Right lobe of liver (tissue), 6 donors: ENCODE measurements around the gene TMC6. TPM values are rescaled to one million over a fixed set of nuclear protein-coding genes. Genes with fewer than 3 reads are reported as not detected.
A peak's percentile ranks its signal among the peaks of the same experiment; 100 is the strongest.
"Not testable (repeated sequence)": the region's sequence is repeated elsewhere in the genome, so short reads cannot be mapped to it uniquely, and the experiment has no call there.

Source experiments
- ATAC-seq, 4 donors: fragments of 200-7000 bp; cut with Tn5 transposase; one replicate each; pipeline ENCODE4 v1.9.1; 2020; ENCODE audit warnings: mild to moderate bottlenecking in 4 of 4, moderate library complexity in 4 of 4
- DNase-seq, 3 donors: peaks; one replicate each; pipeline ENCODE4 v3.0.0-alpha.2; 2020
- H3K27ac ChIP-seq, 3 donors: fragments of 200-600 bp; one replicate each; pipeline ENCODE4 v1.8.0; 2022
- H3K27me3 ChIP-seq, 2 donors: fragments of 200-600 bp; one replicate each; pipeline ENCODE4 v1.8.0; 2022
- H3K36me3 ChIP-seq, 4 donors: fragments of 200-600 bp; sonication (generic) in 1 of 4; one replicate each; pipeline versions ENCODE4 v1.5.1 to v1.8.0; 2017 to 2022; ENCODE audit warnings: control low read depth in 1 of 4
- H3K4me1 ChIP-seq, 4 donors: fragments of 200-600 bp; sonication (generic) in 1 of 4; one replicate each; pipeline versions ENCODE4 v1.5.1 to v1.8.0; 2017 to 2022; ENCODE audit warnings: control low read depth in 1 of 4
- H3K4me3 ChIP-seq, 3 donors: fragments of 200-600 bp; one replicate each; pipeline ENCODE4 v1.8.0; 2022
- H3K9me3 ChIP-seq, 4 donors: fragments of 200-600 bp; sonication (generic) in 1 of 4; one replicate each; pipeline versions ENCODE4 v1.5.1 to v1.8.0; 2017 to 2022; ENCODE audit warnings: control low read depth in 1 of 4
- CTCF ChIP-seq, 4 donors: fragments of 200-600 bp in 3 of 4; fragments of 450-650 bp in 1 of 4; IDR thresholded peaks; one replicate each; pipeline versions ENCODE4 v1.5.1 to v1.8.0; 2016 to 2022; ENCODE audit warnings: antibody characterized with exemption in 4 of 4, mild to moderate bottlenecking in 2 of 4
- POLR2A ChIP-seq: fragments of 450-650 bp; IDR thresholded peaks from one replicate; pipeline ENCODE4 v1.6.1; 2017; ENCODE audit warnings: antibody characterized with exemption, mild to moderate bottlenecking
- WGBS: methylation state at CpG from one replicate; pipeline ENCODE4 v1.1.6; 2018; ENCODE audit warnings: low coverage, low lambda C conversion rate; ENCODE audit not compliant: insufficient coverage; ENCODE audit errors: missing lambda C conversion rate; 5-methylcytosine and 5-hydroxymethylcytosine counted together
- intact Hi-C, 2 donors: fragments of 100-400 bp; cut with DNase I; formaldehyde crosslinking; loops; one replicate each; pipeline versions ENCODE4 v1.11.2 to v1.14.1; 2022
- total RNA-seq, 6 experiments: library from RNA; depleted of rRNA in 2 of 6; stranded (reverse); fragments of >200 nt in 2 of 6; fragmentation: NEBNext Ultra II Directional in 3 of 6; extraction: Animal tissue kit (Norgen Biotek cat#: 25700) in 3 of 6; gene quantifications; one replicate each; pipeline versions ENCODE4 v1.1.0 to v1.2.4, GENCODE V29; 2016 to 2023
- donor health status: DM: no; HTN: yes; CAD: no.
- donor health status: DM: no; HTN: no; CAD: no.
- donor health status: DM: no; HTN: no; CAD: no.
- donor health status: DM: no; HTN: yes; CAD: no.
- donor health status: DM: no; HTN: yes; CAD: no.

Gene TMC6
- total RNA-seq, 6 experiments from 2014 or later = 10.9 to 24.7 (median 15.7) TPM

GRCh38 chr17:78117027-78117981, 11.3 kb downstream of the TMC6 start:
- peak; percentile 31 to 37 (median 34) for TF ChIP-seq CTCF (IDR thresholded peaks at IDR 0.05)
- TF ChIP-seq POLR2A = no peak
- peak; percentile 31 to 51 (median 51) for DNase-seq
- no peaks in the 10 kb centered on the region for H3K27me3 ChIP-seq
- no peak overlapping the region for H3K4me3 ChIP-seq
- no peak overlapping the region for H3K27ac ChIP-seq
- H3K4me1 ChIP-seq = no peaks in the 10 kb centered on the region
- no CpG with 5 or more reads among the region's 41 CpGs for WGBS
- H3K36me3 ChIP-seq = peaks cover 0 to 2% (median 0%) of the 10 kb centered on the region in 4 donors
- ATAC-seq = peak; percentile 15 to 36 (median 24)
- intact Hi-C loops = loop anchor here (5.0 to 10.0 kb wide), 2 partner anchors 127 to 130 kb away; no protein-coding TSS in a partner anchor
- no peaks in the 10 kb centered on the region for H3K9me3 ChIP-seq

GRCh38 chr17:78116411-78116810, 12.1 kb downstream of the TMC6 start:
- H3K4me1 ChIP-seq = no peaks in the 10 kb centered on the region
- WGBS = 88% methylated on average over 9 of the region's 9 CpGs
- ATAC-seq (no peak), DNase-seq (no peak)
- H3K36me3 ChIP-seq = peaks cover 0 to 3% (median 0%) of the 10 kb centered on the region in 4 donors
- H3K27ac ChIP-seq = no peak overlapping the region
- intact Hi-C loops = loop anchor here (5.0 to 10.0 kb wide), 2 partner anchors 128 to 131 kb away; no protein-coding TSS in a partner anchor
- TF ChIP-seq CTCF (IDR thresholded peaks at IDR 0.05) (no peak), POLR2A (no peak)
- no peaks in the 10 kb centered on the region for H3K9me3 ChIP-seq
- no peaks in the 10 kb centered on the region for H3K27me3 ChIP-seq
- H3K4me3 ChIP-seq = no peak overlapping the region

GRCh38 chr17:78115803-78116202, 12.8 kb downstream of the TMC6 start:
- H3K27ac ChIP-seq, H3K4me3 ChIP-seq, H3K4me1 ChIP-seq, H3K27me3 ChIP-seq, H3K9me3 ChIP-seq, H3K36me3 ChIP-seq, ATAC-seq: not testable (repeated sequence)
- WGBS = 80% methylated on average over 6 of the region's 18 CpGs
- DNase-seq = peak in 1 of 3 donors; percentile 10
- intact Hi-C loops = loop anchor here (5.0 to 10.0 kb wide), 2 partner anchors 129 to 131 kb away; no protein-coding TSS in a partner anchor

GRCh38 chr17:78114831-78115723, 13.5 kb downstream of the TMC6 start:
- Histone ChIP-seq H3K9me3 (no peaks in the 10 kb centered on the region), H3K4me3 (no peak overlapping the region), H3K36me3 (peaks cover 0 to 3% (median 0%) of the 10 kb centered on the region in 4 donors), H3K27ac (no peak overlapping the region), H3K4me1 (no peaks in the 10 kb centered on the region), H3K27me3 (no peaks in the 10 kb centered on the region)
- TF ChIP-seq POLR2A (no peak), CTCF (IDR thresholded peaks at IDR 0.05) (no peak)
- WGBS = 65% methylated on average over 13 of the region's 28 CpGs
- ATAC-seq = no peak
- intact Hi-C loops = loop anchor here (5.0 to 10.0 kb wide), 4 partner anchors 52 to 132 kb away; partner anchors contain the start of gene SYNGR2 (in 1 of the 2)
- DNase-seq = peak in 1 of 3 donors; percentile 51
